GM21381 (cell line): Measurements from ENCODE around the gene ZNRF3.
"Not testable (repeated sequence)": the region's sequence is repeated elsewhere in the genome, so short reads cannot be mapped to it uniquely, and the experiment has no call there.

ENCODE experiments used
- ATAC-seq: cut with Tn5 transposase; IDR thresholded peaks from one replicate; pipeline ENCODE4 v1.9.1; 2021; ENCODE audit warnings: mild to moderate bottlenecking, moderate library complexity; ENCODE audit not compliant: unreplicated experiment

The ZNRF3 gene

GRCh38 chr22:29003552-29003951 is 120.2 kb downstream of the ZNRF3 start:
- ATAC-seq, result no peak

GRCh38 chr22:29003975-29004646 is 120.7 kb downstream of the ZNRF3 start:
- ATAC-seq, result no peak

GRCh38 chr22:29004647-29005371 is 121.4 kb downstream of the ZNRF3 start:
- no peak for ATAC-seq

- ATAC-seq, result not testable (repeated sequence)
These were observed 122.4 kb downstream of the ZNRF3 start for GRCh38 chr22:29005754-29006153.

GRCh38 chr22:29006346-29006745 is 123.0 kb downstream of the ZNRF3 start:
- no peak for ATAC-seq

- no peak for ATAC-seq
These were observed 125.8 kb downstream of the ZNRF3 start for GRCh38 chr22:29009148-29009547.

- no peak for ATAC-seq
These were observed 128.1 kb downstream of the ZNRF3 start for GRCh38 chr22:29011240-29012100.

- ATAC-seq, result no peak
These were observed 128.7 kb downstream of the ZNRF3 start for GRCh38 chr22:29012101-29012433.

GRCh38 chr22:29012952-29013351 is 129.6 kb downstream of the ZNRF3 start:
- no peak for ATAC-seq

- no peak for ATAC-seq
These were observed 130.9 kb downstream of the ZNRF3 start for GRCh38 chr22:29014293-29014692.

- ATAC-seq, result no peak
These were observed 131.4 kb downstream of the ZNRF3 start for GRCh38 chr22:29014773-29015172.

- ATAC-seq, result no peak
These were observed 132.9 kb downstream of the ZNRF3 start for GRCh38 chr22:29016067-29016938.

GRCh38 chr22:29018293-29019189 is 135.2 kb downstream of the ZNRF3 start:
- no peak for ATAC-seq

- no peak for ATAC-seq
These were observed 138.9 kb downstream of the ZNRF3 start for GRCh38 chr22:29022101-29022817.

GRCh38 chr22:29023172-29023796 is 139.9 kb downstream of the ZNRF3 start:
- no peak for ATAC-seq

GRCh38 chr22:29026579-29026978 is 143.2 kb downstream of the ZNRF3 start:
- ATAC-seq, result no peak

- ATAC-seq, result no peak
These were observed 145.1 kb downstream of the ZNRF3 start for GRCh38 chr22:29028468-29028867.

GRCh38 chr22:29029202-29030000 is 146.0 kb downstream of the ZNRF3 start:
- ATAC-seq, result no peak
